ENCODE data around the gene RSRC1.
"Not testable (repeated sequence)": the region's sequence is repeated elsewhere in the genome, so short reads cannot be mapped to it uniquely, and the experiment has no call there.

Gene RSRC1, protein sequence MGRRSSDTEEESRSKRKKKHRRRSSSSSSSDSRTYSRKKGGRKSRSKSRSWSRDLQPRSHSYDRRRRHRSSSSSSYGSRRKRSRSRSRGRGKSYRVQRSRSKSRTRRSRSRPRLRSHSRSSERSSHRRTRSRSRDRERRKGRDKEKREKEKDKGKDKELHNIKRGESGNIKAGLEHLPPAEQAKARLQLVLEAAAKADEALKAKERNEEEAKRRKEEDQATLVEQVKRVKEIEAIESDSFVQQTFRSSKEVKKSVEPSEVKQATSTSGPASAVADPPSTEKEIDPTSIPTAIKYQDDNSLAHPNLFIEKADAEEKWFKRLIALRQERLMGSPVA

DNA sequence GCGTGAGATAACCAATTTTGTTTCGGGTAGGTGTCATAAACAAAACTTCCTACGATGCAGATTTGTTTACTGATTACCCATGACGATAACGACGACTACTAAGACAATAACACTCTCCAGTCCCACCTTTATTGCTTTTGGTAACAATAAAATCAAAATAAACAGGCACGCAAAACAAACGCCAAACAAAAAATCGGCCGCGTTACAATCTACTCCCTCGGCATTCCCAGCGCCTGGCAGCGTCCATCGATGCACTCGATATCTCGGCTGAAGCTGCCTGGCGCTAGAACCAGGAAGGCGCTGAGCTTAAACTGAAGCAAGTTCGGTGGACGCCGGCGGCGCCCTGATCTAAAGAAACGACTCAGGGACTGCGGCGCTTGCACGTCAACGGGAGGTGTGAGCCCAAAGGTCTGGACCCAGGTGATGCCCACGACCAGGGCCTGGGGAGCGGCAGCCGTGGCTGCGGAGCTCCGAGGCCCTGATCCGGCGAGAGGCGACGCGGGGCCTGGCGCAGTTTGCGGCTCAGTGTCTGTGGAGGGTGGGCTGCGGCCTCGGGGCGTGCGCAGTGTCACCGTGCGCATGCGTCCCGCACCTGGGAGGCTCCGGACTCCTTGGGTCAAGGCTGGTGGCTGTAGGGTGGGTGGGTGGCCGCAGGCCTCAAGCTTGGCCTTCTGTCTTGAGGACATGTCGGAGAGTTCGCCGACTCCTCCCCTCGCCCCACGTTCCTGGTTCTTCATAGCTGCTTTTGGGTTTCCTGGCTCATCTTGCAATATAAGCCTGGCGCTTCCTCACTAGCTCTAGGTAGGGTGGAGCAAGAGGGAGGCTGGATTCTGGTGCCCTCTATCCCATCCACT, at the start of gene RSRC1:
TSS of gene RSRC1 (plus strand) at position 286 of the 854 bp plus-strand sequence. CDS start 12,016 bp downstream, outside the sequence.
- DNase-seq (ENCODE audit: low read depth in 2 of 2), result peak; percentile 64 to 67

DNA sequence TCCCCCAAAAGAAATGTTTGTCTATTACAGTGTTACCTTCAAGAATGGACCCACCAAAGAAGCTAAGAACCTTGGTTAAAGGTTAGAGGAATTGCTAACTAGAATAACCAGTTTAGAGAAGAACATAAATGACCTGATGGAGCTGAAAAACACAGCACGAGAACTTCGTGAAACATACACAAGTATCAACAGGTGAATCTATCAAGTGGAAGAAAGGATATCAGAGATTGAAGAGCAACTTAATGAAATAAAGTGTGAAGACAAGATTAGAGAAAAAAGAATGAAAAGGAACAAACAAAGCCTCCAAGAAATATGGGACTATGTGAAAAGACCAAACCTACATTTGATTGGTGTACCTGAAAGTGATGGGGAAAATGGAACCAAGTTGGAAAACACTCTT, 44.3 kb upstream of the RSRC1 start:
- DNase-seq (ENCODE audit: low read depth in 2 of 2), result not testable (repeated sequence)

DNA sequence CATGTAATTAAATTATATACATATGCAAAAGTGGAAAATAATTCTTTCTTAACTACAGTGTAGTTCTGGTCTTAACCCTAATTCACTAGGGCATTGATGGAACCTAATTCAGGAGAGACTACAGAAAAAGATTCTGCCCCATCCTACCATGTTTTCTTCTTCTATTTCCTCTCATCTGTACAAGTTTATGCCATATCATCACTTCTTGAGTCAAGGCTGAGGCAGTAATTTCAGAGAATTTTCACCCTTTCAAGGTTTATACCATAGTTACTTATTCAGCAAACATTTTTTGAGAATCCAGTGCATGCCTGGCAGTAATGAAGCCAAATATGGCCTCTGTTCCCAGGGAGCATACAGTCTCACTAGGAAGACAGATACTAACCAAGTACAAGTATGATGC, 37.1 kb upstream of the RSRC1 start:
- no peak for DNase-seq (ENCODE audit: low read depth in 2 of 2)

DNA sequence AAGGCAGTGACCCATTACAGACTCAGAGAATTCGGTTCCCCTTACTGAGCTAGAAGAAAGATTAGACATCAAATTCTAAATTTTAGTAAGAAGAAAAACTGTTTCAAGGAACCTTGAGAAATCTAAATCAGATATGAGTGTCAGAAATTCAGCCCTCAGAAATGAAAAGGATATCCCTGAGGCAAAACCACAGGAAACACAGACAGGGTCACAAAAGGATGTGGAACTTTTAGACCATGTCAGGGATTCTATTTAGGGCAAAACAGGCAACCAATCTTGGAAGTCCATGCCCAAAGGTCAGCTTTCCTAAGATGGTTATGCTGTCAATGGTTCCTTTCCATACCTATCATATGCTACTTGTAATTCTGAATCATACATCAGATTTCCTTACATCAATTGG, 35.3 kb upstream of the RSRC1 start:
- DNase-seq (ENCODE audit: low read depth in 2 of 2), result no peak

DNA sequence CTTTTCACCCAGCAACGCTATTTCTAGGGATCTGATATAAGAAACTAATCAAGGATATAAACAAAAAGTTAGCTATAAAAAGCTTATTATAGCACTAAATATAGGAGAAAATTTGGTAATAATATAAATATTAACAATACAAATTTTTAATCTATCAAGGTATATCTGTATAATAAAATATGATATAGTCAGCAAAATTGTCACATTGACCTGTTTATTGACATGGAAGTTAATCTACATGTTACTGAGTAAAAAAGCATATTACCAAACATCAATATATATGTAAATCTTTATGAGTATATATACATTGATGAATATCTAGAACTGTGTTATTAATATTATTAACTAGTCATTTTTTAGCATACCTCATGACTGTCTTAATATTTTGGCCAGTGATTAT, 30.3 kb upstream of the RSRC1 start:
- DNase-seq (ENCODE audit: low read depth in 2 of 2), result no peak

DNA sequence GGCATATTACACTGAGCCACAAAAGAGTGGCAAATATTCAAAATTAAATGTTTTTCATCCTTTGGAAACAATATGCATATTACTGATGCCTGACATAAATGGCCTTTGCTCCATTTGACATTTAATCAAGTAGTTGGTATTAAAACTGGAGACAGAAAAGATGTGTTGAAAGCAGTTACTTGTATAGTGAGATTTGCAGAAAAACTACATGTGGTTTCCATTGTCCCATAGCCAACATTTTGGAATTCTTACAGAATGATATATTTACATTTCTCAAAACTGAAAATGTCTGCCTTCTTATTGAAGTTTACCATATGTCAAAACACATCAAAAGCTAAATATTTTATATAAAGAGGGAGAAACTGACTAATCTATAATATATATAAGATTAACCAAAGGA, 25.2 kb upstream of the RSRC1 start:
- DNase-seq (ENCODE audit: low read depth in 2 of 2), result peak; percentile 64 to 75

DNA sequence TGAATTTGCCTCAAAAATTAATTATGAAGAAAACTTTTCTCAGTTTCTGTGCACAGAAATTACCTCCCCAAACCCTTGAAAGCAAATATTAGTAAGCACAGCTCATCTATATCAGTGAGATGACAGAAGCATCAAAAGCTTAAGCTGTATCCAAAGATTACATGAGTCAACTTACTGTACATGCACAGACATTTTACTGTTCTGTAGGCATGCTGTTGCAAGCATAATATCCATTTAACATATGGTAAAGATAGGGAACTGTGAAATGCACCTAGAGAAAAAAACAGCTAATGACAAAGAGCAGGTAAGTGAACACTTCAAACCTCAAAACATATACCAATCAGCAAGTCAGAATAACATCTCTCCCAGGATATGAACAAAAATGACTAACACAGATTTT, 24.5 kb upstream of the RSRC1 start:
- no peak for DNase-seq (ENCODE audit: low read depth in 2 of 2)

DNA sequence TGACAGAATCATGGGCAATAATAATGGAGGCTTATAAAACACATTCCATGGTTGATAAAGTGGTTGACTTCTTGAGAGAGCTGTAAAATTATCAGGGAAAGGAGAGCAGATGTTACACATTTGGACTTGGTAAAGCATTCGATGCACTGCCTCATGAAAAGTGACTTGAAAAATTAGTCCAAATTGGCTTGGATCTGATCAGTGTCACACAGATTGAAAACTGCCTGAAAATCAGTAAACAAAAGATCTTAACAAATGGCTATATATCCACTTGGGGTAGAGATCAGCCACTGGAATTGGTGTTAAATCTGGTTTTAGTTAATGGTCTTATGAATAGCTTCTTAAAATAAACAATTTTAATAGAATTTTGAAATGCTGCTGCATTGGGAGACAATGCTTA, 24.0 kb upstream of the RSRC1 start:
- no peak for DNase-seq (ENCODE audit: low read depth in 2 of 2)

DNA sequence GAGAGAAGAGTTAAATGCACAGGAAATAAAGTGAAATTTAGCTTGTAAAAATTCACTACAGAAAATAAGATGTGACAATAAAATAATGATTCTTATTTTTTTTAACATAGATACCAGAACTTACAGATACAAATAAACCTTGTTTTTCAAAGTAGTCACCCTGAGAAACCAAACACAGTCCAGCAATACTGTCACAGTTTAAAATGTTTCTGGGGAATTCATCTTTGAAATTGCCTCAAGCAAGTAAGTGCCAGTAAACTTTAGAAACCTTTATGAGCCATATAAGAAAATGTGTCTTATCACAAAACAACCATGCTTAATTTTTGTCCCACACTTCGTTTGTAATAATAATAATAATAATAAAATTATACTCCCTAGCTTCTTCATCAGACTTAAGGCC, 23.5 kb upstream of the RSRC1 start:
- no peak for DNase-seq (ENCODE audit: low read depth in 2 of 2)

DNA sequence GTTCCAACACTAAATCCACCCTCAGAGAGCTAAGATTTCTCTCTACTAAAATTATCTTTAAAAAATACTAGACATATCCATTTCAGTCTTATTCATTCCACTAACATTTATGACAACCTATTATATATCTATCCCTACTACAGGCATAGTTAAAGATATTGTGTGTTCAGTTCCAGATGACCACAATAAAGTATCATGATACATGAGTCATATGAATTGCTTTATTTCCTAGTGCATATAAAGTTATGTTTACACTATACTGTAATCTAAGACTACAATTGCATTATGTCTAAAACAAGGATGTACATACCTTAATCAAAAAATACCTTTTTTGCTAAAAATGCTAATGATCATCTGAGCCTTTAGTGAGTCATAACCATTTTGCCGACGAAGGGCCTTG, 23.1 kb upstream of the RSRC1 start:
- no peak for DNase-seq (ENCODE audit: low read depth in 2 of 2)

DNA sequence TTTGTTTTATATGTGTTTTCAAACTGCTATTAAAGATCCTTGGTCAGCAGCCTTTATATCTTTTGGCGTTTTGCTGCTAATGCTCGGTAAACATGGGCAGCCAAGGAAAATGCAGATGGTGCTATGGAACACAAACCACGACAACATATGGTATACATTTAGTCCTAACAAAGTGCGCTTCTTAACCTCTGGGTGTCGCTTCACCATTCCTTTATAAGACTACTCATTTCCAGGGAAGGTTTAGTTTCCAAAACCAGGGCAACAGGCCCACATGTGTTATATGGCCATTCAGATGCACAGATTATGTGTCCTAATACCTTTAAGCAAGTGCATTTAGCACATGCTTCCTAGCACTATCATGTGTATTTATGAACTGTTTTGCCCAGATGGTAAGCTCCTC, 18.4 kb upstream of the RSRC1 start:
- no peak for DNase-seq (ENCODE audit: low read depth in 2 of 2)

DNA sequence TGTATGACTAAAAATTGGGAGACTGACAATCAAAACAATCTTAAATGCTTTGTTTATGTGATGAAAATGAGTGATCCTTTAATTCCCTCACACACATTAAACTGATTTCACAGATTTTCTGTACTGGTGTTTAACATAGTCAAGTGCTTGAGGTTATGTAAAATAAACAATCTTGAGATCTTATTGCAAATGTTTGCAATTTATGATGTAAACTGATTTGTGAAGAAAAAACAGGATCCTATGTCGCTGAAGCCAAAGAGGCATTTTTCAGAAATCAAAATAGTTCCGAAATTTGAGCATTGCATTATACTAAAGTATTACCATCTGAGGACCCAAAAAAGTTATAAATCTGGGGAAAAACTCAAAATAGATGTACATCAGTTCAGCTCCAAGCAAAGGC, 16.4 kb upstream of the RSRC1 start:
- DNase-seq (ENCODE audit: low read depth in 2 of 2), result no peak

DNA sequence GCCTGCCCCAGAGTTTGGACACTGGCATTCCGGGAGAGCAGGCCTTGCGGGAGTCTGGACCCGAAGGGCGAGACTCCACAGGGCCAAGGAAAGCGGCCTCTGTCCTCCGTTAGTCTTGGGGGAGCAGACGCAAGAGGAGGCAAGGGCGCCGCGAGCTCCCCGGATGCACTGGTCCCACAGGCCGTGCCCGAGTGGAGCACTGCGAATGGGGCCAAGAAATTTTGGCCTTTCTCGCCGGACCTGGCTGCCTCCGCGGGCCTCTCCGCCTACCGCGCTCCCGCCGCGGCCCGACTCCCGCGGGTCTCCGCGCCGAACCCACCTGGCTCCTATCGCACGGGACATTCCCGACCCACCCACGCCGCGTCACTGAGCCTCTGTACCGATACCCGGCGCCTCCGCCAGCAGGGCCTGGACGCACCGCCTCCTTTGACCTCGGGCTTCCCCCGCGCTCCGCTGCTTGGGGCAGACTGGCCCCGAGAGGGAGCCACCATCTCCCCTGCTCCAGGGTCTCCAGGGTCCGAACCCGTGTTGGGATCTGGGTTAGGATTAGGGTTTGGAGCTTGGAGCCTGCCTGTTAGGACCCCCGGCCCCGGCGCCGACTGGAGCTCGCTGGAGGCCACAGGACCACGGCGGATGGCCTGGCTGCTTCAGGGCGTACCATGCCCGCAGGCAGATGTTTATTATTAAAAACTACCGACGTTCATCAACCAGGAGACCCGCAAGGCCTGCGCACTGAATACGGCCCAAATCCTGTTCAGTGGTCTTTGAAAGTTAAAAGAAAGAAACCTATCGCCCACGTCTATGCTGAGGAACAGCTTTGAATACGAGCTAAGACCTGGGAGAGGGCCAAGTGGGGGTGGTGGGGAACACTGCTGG, 15.4 kb upstream of the RSRC1 start:
- no peak for DNase-seq (ENCODE audit: low read depth in 2 of 2)

DNA sequence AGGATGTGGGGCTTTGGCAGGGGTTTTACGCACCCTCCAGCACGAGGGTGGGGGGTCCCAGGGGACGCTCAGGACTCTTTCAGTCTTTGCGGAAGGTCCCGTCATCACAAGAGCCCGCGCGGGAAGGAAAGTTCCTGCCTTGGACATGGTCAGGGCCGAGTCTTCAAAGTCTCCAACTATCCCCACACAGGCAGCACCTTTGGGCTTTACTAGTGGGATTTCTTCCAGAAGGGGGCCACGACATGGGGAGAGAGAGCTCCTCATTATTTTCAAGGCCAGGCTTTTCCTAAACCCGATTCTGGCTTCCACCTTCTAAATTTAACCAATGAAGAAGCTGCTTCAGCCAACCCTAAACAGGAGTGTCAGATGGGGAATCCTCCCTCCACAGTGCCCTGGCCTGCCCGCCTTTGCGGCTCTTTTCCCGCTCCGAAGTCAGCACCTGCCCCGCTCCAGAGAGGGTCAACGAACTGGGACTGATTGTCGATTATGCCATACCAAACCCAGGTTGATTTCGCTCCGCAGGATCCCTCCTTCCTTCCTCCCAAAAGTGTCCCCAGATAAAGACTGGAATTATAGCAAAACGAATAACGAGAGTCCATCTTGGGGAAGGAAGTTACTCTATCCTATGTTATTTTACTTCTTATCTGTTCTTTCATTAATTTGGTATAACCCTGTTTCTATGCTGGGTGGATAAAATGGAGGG, 14.6 kb upstream of the RSRC1 start:
- no peak for DNase-seq (ENCODE audit: low read depth in 2 of 2)

DNA sequence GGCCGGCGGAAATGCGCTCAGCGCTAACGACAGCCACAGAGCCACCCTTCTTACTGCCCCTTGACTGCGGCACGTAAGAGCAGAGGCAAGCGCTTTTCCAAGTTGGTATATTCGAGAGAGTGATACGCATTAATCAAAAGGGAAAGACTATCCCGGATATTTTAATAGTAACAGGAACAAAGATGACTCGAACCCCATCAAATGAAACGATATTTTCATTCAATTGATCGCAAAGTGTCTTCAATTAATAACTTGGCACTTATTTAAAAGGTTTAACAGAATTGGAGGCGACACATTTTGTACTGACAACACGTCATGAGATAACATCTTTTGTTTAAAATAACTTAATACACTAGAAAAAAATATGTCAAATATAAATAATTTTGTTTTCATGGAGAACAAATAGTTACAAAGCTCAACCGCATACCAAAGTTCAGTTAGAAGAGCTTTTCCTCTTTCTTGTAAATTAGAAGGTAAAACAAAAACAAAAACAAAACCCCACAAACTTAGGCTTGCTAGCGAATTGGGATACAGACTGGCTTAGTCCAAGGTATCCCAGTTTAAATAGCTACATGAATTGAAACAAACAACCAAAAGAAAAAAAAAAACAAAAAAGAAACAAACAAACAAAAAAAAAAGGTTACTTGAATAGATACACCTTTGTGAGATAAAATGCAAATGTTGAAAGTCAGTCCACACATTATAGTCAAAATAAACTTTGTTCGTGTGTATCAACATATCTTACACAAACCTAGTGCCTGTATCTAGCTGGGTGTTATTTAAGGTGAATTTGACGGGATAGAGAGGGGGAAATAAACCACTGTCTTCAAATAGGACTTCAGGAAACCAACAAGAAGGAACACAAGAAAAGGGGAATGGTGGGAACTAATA, 13.8 kb upstream of the RSRC1 start:
- DNase-seq (ENCODE audit: low read depth in 2 of 2), result no peak

DNA sequence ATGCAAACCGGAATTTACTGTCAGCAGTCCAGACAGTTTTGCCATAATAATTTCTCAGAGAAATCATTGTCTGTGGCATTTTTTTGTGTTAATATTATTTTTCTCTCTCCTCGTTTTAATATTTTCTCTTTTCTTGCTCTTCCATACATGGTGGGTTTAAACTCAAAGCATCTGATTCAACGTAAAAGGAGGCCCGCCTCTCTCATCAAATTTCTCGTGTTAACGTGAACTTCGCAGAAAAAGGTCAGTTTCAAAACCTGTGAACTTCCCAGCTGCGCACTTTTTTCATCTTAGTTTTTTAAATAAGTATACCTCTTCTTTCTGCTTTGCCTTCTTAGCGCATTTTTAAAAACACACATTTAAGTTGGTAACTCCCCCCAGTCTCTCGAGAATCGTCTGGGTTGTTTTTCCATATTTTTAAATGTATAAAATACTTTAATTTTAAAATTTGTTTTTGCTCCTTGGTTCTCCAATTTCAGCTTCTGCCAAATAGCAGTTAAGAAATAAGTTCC, 12.8 kb upstream of the RSRC1 start:
- no peak for DNase-seq (ENCODE audit: low read depth in 2 of 2)

DNA sequence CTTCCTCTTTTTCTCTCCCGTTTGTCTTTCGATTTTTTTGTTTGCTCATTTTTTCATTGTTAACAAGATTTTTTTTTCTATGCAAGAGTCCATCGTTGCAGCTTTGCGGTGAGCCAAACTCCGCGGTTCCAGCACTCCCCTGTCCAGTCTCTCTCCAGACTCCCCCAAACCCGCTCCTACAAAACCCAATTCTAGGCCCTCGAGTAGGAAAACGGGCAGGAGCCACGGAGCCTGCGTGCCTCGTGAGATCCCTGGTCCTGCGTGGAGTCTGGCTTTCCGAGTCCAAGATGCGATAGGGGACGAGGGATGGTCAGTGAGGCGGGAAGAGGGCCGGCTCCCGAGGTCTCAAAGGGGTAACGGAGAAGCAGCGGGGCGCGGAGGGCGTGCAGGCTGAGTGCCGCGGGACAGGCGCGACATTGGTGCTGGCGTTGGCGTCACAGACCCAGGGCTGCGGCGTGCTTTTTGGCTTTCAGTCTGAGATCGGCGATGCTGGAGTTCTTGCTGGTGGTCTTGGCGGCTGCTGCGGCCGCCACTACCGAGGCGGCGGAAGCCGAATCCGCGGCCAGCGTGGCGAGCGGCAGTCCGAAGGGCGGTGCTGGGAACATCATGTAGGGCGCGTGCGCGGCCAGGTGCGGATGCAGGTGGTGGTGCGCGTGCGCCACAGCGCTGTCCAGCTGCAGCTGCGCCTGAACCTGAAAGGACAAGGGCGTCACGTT, 12.1 kb upstream of the RSRC1 start:
- DNase-seq (ENCODE audit: low read depth in 2 of 2), result no peak

DNA sequence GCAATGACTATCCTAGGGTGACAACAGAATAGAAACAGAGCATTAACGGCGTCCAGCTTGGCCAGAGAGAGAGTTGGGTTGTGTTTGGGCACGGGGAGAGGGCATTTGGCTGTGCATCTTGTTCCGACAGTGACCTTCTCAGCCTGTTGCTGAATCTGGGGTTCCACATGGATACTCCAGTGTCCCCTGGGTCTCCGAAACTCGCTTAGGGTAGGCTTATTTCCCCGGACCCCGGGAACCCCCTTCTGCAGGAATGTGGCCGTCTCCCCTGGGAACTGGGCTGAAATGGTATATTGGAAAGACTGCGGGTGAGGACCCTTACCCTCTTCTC, 11.6 kb upstream of the RSRC1 start:
- no peak for DNase-seq (ENCODE audit: low read depth in 2 of 2)

DNA sequence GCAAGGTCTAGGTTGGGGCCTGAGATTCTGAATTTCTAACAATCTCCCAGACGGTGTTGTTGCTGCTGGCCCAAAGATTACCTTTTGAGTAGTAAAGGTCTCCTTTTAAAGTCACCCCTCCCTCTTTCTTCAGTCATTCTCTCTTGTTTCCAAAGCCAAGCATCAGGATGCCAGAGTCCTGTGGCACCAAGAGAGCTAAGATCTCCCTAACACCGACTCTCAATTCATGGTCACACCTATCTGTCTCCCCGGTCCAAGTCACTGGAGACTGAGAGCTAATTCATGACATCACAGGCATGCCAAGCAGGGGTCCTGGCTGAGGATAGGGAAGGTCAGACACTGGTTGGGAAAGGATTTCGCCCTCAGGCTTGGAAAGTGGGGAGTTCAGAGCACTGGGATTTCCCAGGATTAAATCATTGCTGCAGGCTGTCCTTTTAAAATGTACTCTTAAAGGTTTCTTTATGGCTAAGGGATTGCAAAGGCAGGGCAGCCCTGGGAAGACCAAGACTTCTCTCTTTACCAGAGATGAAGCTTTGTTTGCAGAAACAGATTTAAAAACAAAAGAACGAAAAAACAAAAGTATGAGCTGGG, 11.0 kb upstream of the RSRC1 start:
- no peak for DNase-seq (ENCODE audit: low read depth in 2 of 2)
